SH-SY5Y (cell line): ENCODE results near the gene SUSD3.

Experiments used
- GATA2 ChIP-seq: IDR thresholded peaks from 2 replicates; pipeline ENCODE4 v1.6.1; 2011; ENCODE audit warnings: mild to moderate bottlenecking, low read depth, low read length
- GATA3 ChIP-seq: IDR thresholded peaks from 2 replicates; pipeline ENCODE4 v1.6.1; 2011; ENCODE audit warnings: low read depth, mild to moderate bottlenecking, low read length, moderate library complexity

GRCh38 chr9:93058355-93059010, at the start of gene SUSD3:
- no peak for TF ChIP-seq GATA2
- no peak for TF ChIP-seq GATA3
